Keratinocyte (primary cell): ENCODE results near the gene PRODH2.

ENCODE experiments used
- CTCF ChIP-seq, 3 experiments: IDR thresholded peaks in 1 of 3; conservative IDR thresholded peaks in 1 of 3; optimal IDR thresholded peaks in 1 of 3; 2 replicates in 2 of 3; 3 replicates in 1 of 3; pipeline versions ENCODE3 to v1.5.1; 2011; ENCODE audit warnings: low read length in 3 of 3, mild to moderate bottlenecking in 3 of 3, moderate library complexity in 2 of 3, control low read depth in 1 of 3, inconsistent platforms in 1 of 3; ENCODE audit not compliant: insufficient read depth in 2 of 3; ENCODE audit errors: extremely low read depth in 1 of 3
- EZH2 ChIP-seq: IDR thresholded peaks from one replicate; pipeline ENCODE4 v1.6.1; 2012; ENCODE audit warnings: inconsistent platforms, mild to moderate bottlenecking, low read length, moderate library complexity

DNA sequence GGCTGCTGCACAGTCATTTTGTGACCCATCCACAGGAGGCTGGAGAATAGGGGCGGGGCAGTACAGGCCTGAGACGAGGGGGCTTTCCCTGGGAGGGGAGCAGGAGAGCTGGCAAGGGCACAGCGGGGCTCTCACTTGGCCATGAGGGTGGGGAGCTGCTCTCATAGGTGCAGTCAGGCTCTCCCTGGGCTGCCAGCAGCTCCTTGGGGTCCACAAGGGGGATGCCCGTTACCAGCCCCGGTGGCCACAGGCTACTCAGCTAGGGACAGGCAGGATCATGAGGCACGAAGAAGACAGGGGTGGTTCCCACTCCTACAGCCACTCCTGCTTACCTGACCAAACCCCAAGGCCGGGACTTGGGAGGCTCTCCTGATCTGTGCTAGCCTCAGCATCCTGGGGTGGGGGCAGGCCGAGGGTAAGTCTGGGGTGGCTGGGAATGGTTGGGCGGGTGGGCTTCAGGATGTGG is 20.8 kb downstream of the PRODH2 start:
- TF ChIP-seq CTCF (optimal IDR thresholded peaks at IDR 0.05 in 1 of 3, IDR thresholded peaks at IDR 0.05 in 1 of 3, conservative IDR thresholded peaks at IDR 0.05 in 1 of 3; ENCODE audit: extremely low read depth in 1 of 3, insufficient read depth in 2 of 3, low read length in 3 of 3) (no peak), EZH2 (no peak)
